ENCODE results near the gene UBA1. TPM values are rescaled to one million over a fixed set of nuclear protein-coding genes. Genes with fewer than 3 reads are reported as not detected.

Gene UBA1
- total and polyA plus RNA-seq, 10 donors, result 57.7 to 207 (median 191) TPM

- no peak for TF ChIP-seq POLR2AphosphoS5 (IDR thresholded peaks at IDR 0.05)
- TF ChIP-seq POLR2A (IDR thresholded peaks at IDR 0.05), result no peak
- TF ChIP-seq, protein P1, sequence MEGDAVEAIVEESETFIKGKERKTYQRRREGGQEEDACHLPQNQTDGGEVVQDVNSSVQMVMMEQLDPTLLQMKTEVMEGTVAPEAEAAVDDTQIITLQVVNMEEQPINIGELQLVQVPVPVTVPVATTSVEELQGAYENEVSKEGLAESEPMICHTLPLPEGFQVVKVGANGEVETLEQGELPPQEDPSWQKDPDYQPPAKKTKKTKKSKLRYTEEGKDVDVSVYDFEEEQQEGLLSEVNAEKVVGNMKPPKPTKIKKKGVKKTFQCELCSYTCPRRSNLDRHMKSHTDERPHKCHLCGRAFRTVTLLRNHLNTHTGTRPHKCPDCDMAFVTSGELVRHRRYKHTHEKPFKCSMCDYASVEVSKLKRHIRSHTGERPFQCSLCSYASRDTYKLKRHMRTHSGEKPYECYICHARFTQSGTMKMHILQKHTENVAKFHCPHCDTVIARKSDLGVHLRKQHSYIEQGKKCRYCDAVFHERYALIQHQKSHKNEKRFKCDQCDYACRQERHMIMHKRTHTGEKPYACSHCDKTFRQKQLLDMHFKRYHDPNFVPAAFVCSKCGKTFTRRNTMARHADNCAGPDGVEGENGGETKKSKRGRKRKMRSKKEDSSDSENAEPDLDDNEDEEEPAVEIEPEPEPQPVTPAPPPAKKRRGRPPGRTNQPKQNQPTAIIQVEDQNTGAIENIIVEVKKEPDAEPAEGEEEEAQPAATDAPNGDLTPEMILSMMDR (IDR thresholded peaks at IDR 0.05 in 8 of 11, conservative IDR thresholded peaks at IDR 0.05 in 3 of 11), result no peak
- intact Hi-C loops (cut with DNase I; ENCODE audit: low total_unique reads), result no loop called here
- Histone ChIP-seq H3K4me1 (peaks cover 0 to 30% (median 0%) of the 10 kb centered on the region in 6 donors), H3K36me3 (peaks cover 0 to 53% (median 22%) of the 10 kb centered on the region in 6 donors), H3K4me3 (no peak overlapping the region), H3K27ac (no peak overlapping the region), H3K9me3 (no peaks in the 10 kb centered on the region), H3K27me3 (replicated peaks in 1 of 7) (peaks cover 0 to under 1% (median 0%) of the 10 kb centered on the region in 7 donors)
- no peak for DNase-seq
- 86 to 95% (median 90%) methylated on average over 7 to 8 of the region's 8 CpGs for WGBS, 5 donors
Observed at GRCh38 chrX:47239199-47239598, 45.6 kb downstream of the UBA1 start.

DNA sequence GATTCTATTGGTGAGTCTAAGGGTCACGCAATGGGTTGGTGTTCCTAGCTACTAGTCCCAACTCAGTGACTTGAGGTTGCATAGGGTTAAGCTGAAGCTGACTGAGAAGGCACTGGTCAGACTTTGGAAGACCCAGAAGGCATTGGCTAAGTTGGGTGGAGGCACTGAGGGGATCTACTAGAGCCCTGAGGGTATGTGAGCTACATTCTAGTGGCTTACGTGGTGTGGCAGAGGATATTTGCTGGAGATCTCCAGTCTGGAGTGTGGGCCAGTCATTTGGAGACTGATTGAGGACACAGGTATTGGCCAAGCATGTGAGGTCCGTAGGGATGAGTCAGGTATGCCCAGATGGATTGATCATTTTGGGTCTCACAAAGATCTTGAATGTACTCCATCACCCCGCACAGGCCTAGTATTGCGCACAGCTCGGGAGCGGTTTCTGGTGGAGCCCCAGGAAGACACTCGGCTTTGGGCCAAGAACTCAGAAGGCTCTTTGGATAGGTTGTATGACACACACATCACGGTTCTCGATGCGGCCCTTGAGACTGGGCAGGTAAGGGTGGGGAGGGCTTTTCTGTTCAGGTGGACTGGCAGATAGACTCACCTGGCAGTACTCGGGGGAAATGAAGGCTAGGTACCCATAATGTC, 46.4 kb downstream of the UBA1 start:
- no peak for TF ChIP-seq POLR2AphosphoS5 (IDR thresholded peaks at IDR 0.05)
- TF ChIP-seq, protein P1 (IDR thresholded peaks at IDR 0.05 in 8 of 11, conservative IDR thresholded peaks at IDR 0.05 in 3 of 11), result no peak
- TF ChIP-seq POLR2A (IDR thresholded peaks at IDR 0.05), result no peak
- H3K27ac ChIP-seq, result no peak overlapping the region
- DNase-seq, result no peak
- H3K9me3 ChIP-seq, result no peaks in the 10 kb centered on the region
- peaks cover 0 to 5% (median 0%) of the 10 kb centered on the region in 7 donors for H3K27me3 ChIP-seq (replicated peaks in 1 of 7)
- peaks cover 0 to 61% (median 30%) of the 10 kb centered on the region in 6 donors for H3K36me3 ChIP-seq
- peaks cover 0 to 22% (median 0%) of the 10 kb centered on the region in 6 donors for H3K4me1 ChIP-seq
- 90 to 97% (median 95%) methylated on average over 8 to 12 of the region's 12 CpGs for WGBS, 5 donors
- H3K4me3 ChIP-seq, result no peak overlapping the region
- intact Hi-C loops (cut with DNase I; ENCODE audit: low total_unique reads), result no loop called here

DNA sequence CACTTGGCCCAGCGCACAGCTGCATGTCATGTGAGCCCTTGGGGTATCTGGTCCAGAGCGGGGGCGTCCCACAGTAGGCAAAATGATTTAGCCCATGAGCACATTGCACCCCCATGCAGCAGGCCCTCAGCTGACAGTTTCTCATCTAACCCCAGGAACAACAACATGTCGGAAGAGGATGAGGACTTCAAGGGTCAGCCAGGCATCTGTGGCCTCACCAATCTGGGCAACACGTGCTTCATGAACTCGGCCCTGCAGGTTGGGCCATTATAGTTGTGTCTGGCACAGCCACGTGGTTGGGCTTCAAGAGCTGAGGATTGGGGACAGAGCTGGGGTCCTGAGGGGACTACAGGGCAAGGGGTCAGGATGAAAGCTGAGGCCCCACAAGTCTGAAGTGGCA, 47.0 kb downstream of the UBA1 start:
- Histone ChIP-seq H3K4me3 (no peak overlapping the region), H3K9me3 (no peaks in the 10 kb centered on the region), H3K4me1 (peaks cover 0 to 16% (median 0%) of the 10 kb centered on the region in 6 donors), H3K27me3 (replicated peaks in 1 of 7) (peaks cover 0 to 5% (median 0%) of the 10 kb centered on the region in 7 donors), H3K36me3 (peaks cover 0 to 67% (median 35%) of the 10 kb centered on the region in 6 donors), H3K27ac (no peak overlapping the region)
- intact Hi-C loops (cut with DNase I; ENCODE audit: low total_unique reads), result no loop called here
- WGBS, 5 donors, result 92 to 100% (median 95%) methylated on average over 3 to 7 of the region's 7 CpGs
- TF ChIP-seq POLR2A (IDR thresholded peaks at IDR 0.05) (no peak), POLR2AphosphoS5 (IDR thresholded peaks at IDR 0.05) (no peak)
- TF ChIP-seq, protein P1 (IDR thresholded peaks at IDR 0.05 in 8 of 11, conservative IDR thresholded peaks at IDR 0.05 in 3 of 11), result no peak
- no peak for DNase-seq

DNA sequence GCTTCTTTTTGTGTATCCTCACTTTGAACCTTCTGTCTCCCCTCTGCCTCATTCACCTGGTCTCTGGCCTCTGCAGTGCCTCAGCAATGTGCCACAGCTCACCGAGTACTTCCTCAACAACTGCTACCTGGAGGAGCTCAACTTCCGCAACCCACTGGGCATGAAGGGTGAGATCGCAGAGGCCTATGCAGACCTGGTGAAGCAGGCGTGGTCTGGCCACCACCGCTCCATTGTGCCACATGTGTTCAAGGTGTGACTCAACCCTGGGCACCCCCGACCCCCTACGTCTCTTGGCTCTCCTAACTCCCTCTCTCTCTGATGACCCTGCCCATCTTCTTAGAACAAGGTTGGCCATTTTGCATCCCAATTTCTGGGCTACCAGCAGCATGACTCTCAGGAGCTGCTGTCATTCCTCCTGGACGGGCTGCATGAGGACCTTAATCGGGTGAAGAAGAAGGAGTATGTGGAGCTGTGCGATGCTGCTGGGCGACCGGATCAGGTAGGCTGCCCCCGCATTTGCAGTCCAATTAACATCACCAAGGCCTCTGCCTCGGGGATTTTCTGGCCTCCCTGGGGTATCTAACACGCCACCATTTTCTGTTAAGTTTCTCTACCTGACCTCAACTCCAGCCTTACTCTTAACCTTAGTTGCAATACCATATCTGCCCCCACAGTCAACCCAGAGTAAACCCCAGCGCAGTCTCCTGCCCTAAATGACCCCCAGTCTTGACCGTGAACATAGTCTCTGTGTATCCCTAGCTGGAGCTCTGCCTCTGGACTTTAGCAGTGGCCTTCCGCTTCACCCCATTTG, 47.8 kb downstream of the UBA1 start:
- H3K27ac ChIP-seq, result no peak overlapping the region
- 95 to 97% (median 96%) methylated on average over 9 to 18 of the region's 18 CpGs for WGBS, 5 donors
- H3K9me3 ChIP-seq, result no peaks in the 10 kb centered on the region
- no peak for DNase-seq
- TF ChIP-seq, protein P1 (IDR thresholded peaks at IDR 0.05 in 8 of 11, conservative IDR thresholded peaks at IDR 0.05 in 3 of 11), result no peak
- TF ChIP-seq POLR2AphosphoS5 (IDR thresholded peaks at IDR 0.05), result no peak
- no peak for TF ChIP-seq POLR2A (IDR thresholded peaks at IDR 0.05)
- peaks cover 0 to 9% (median 0%) of the 10 kb centered on the region in 6 donors for H3K4me1 ChIP-seq
- peaks cover 0 to 5% (median 0%) of the 10 kb centered on the region in 7 donors for H3K27me3 ChIP-seq (replicated peaks in 1 of 7)
- intact Hi-C loops (cut with DNase I; ENCODE audit: low total_unique reads), result no loop called here
- peaks cover 0 to 75% (median 40%) of the 10 kb centered on the region in 6 donors for H3K36me3 ChIP-seq
- H3K4me3 ChIP-seq, result no peak overlapping the region

Measured in spleen (tissue), 11 donors.